HG03039 (cell line): ENCODE measurements around the gene TNKS1BP1.

Experiments
- ATAC-seq: cut with Tn5 transposase; IDR thresholded peaks from one replicate; pipeline ENCODE4 v1.9.1; 2021; ENCODE audit warnings: mild to moderate bottlenecking, moderate library complexity; ENCODE audit not compliant: unreplicated experiment

TNKS1BP1 gene

DNA sequence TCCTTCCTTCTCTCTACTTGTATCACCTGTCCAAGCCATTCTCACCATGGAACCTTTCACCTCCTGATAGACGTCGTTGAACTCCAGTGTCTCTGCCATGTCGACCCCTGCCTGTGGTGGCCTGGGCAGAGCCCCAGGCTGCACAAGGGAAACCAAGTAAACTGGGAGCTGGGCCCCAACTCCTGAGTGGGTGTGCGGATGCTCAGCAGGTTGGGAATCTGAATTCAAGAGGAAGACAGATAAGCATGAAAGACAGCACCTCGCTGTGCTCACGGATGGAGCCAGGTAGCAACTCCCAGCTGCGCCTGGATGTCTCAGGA is 10.2 kb upstream of the TNKS1BP1 start:
- no peak for ATAC-seq

DNA sequence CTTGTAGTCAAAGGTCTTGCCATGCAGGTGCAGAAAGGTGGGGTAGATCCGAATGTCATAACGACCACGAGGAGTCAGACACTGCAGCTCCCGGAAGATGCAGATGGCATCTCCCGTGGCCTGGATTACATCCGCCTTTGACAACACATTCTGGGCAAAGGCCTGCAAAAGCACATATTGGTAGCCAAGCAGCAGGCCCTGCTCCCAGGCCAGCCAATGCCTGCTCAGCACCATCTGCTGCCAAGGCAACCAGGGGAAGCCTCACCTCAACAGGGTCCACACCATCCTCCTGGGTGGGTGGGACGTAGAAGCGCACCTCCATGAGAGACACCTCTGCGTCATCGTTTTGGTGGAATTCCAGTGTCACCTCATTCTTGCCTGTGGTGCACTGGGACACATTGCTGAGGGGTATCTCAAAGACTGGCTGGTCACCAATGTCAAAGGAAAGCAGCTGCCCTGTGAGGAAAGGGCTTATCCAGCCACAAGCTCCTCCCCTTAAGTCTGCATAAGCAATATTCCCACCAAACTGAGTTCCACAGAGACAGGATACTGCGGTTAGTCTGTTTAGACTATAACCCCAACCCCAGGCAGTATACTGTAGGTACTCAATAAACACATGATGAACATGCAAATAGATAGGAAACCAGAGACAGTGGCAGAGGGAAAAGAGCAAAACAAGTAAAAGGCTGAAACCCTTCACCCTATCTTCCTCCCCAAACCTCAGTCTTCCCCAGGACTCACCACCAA is 8.1 kb upstream of the TNKS1BP1 start:
- no peak for ATAC-seq

GRCh38 chr11:57331720-57332119 is 7.0 kb upstream of the TNKS1BP1 start:
- no peak for ATAC-seq

DNA sequence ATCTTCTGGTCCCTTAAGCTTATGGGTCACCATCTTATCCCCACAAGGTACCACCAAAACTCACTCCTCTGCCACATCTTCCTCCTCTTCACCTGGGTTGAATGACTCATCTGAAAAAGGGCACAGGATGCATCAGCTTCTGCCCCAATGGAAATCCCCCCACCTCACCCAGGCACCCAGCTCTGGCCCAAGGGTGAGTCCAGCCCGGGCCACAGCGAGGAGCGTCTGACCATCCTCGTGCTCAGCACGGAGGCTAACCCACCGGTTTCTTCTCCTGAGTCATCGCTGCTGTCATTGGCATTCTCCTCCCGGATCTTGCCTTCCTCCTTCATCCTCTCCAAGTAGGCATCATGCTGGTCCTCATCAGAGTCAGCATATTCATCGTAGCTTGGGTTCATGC is 5.3 kb upstream of the TNKS1BP1 start:
- ATAC-seq = no peak

DNA sequence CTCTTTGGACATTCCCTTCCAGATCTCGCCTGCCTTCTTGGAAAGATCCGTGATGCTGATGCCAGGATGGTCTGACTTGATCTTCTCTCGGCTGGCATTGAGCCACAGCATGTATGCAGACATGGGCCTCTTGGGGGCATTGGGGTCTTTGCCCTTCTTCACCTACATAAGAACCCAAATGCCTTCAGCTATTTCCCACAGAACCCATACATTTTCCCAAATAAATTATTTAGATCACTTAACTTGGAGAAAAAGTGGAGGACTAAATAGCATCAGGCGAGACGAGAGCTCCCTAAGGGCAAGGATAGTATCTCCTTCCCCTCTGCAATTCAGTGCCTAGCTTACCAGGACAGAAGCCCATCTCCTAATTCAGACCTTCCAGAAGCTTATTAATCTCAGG is 3.0 kb upstream of the TNKS1BP1 start:
- ATAC-seq = no peak

- ATAC-seq = peak; percentile 0
Measured at GRCh38 chr11:57325735-57326048, 940 bp upstream of the TNKS1BP1 start.

DNA sequence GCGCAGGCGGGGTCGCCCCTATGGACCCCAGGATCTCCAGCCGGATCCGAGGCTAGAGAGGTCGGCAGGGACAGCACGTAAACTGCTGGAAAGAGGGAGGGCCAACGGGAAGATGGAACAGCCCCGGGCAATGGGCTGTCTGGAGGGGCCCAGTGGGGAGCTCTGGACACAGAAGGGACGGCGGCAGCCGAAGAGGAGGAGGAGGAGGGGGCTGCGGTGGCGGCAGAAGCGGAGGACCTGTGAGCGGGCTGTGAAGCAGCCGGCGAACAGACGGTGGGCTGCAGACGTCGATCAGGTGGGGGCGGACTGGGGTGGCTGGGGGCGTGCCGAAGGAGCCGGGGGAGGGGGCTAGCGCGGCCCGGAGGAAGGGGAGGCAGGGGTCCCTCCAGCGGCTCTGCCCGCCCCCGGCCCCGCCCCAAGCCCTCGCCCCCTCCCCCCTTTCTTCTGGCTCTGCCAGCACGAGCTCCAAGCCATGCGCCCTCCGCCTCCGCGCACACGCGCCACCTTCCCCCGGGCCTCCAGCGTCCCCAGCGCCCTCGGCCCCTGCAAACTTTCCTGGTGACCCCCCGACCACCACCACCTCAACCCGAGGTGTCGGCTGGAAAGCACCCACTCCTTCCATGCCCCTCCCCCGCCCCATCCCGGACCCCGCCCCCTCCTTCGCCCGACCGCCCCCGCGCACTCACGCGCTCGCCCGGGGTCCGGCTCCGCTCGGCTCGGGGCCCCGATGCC is 432 bp downstream of the TNKS1BP1 start:
- ATAC-seq = no peak

DNA sequence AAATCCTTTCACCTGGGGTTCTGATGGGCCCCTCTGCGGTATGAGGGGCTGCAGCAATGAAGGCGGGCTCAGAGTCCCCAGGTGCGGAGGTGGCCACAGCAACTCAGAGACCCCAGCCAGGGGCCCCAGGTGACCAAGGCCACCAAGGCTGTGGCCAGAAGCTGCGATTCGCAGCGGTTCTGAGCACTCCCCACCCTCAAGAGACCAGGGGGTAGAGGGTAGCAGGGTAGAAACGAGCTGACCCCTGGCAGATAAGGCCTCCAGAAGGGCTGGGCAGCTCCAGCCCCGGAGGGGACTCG is 948 bp downstream of the TNKS1BP1 start:
- no peak for ATAC-seq

GRCh38 chr11:57323167-57323854 is 1.4 kb downstream of the TNKS1BP1 start:
- ATAC-seq = no peak

GRCh38 chr11:57322256-57323166 is 2.2 kb downstream of the TNKS1BP1 start:
- ATAC-seq = no peak

- no peak for ATAC-seq
Measured at GRCh38 chr11:57321388-57322255, 3.1 kb downstream of the TNKS1BP1 start.

DNA sequence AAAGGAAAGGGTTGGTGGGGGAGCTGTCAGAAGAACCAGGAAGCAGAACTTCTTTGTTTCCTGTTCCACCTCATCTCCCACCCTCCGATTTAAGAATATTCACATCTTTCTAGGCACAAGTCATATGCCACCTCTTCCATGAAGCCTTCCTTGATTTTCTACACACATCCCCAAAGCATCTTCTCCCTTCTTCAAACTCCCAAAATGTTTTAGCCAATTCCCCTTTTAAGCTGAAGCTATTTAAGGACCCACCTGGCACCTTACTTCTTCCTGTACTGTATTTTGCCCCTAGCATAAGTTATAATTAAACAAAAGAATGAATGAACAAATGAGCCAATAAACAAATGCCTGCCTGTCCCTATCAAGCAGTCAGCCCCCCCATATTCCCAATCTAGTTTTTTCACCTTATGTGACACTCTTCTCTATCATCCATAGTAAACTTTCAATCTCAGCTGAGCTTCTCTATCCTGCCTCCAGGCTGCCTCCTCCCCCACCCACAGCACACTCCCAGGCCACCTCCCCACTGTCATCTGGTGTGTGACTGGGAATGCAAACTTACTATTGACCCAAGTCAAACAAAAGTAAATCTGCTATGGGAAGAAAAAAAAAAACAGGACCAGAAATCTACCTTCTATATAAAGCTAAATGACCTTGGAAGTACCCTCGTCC is 3.9 kb downstream of the TNKS1BP1 start:
- no peak for ATAC-seq

DNA sequence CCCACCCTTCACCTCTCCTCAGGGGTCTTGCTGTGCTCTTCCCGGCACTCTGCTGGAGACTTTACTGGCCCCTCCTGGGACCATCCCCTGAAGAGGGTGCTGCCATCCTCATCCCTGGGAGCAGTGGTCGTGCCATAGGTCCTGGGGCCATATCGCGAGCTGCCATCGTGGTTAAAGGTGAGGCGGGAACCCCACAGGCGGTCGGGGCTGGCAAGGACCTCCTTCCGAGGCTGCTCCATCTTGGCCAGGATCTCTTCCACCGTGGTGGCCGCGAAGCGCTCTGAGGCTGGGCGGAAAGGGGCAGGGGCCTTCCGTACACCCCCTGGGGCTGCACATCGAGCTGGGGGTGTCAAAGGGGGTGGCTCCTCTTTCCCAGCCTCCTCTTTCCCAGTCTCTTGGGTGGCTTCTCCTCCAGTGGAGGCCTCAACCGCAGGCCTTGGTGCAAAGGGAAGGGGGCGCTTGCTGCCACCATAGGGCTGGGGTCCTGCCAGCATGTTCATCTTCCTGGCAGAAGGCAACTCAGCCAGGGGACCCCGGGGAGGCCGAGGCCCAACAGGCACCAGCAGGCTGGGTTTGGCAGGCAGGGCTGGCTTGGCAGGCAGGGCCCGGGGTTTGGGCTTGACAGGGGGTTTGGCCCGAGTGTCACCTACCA is 4.6 kb downstream of the TNKS1BP1 start:
- ATAC-seq = no peak

DNA sequence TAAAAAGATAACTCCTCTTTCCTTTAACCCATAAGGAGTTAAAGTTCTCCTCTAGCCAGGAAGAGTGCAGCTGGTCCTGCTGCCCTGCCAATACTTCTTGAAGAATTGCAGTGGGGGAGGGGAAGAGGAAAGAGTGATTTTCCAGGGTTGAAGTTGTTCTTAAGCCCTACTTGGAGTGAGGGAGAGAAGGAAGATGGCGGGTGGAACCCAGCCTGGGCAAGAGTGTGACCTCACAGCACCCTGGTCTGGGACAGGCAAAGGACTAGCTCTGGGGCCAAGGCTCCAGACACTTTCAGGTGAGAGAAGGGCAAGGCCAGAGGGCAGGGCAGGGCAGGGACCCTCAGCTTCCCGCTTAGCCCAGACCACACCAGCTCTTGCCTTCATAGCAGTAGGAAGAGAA is 6.6 kb downstream of the TNKS1BP1 start:
- no peak for ATAC-seq

DNA sequence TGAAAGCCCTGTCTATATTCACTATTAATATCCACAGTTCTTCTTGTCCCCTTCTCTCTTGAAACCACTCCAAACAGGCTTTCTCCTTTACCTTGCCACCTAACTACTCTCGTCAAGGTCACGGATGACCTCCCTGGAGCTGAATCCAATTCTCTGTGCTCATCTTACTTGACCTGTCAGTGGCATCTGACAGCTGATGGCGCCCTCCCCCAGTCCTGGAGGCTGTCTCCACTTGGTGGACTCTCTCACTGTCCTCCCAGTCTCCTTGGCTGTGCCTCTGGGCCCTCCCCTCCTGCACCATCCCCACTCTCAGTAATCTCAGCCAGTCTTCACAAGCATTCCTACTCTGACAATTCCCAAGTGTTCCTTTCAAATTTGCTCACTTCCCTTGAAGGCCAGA is 8.7 kb downstream of the TNKS1BP1 start:
- ATAC-seq = no peak

DNA sequence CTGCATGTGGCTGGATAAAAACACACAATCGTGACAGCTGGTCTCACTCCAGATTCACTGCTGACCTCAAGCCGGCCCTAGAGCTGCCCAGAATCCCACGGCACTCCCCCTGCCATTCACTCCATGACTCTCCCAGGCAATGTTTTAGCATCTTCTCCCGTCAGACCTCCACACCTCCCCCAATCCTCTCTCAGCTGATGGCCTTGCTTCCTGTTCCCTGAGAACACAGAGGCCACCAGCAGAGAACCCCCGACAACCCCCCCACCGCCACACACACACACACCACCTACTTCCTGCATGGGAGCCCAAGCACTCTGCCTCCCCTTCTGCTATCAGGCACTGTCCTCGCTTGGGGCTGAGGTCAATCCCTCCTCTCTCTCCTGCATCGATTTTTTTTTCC is 9.3 kb downstream of the TNKS1BP1 start:
- no peak for ATAC-seq

DNA sequence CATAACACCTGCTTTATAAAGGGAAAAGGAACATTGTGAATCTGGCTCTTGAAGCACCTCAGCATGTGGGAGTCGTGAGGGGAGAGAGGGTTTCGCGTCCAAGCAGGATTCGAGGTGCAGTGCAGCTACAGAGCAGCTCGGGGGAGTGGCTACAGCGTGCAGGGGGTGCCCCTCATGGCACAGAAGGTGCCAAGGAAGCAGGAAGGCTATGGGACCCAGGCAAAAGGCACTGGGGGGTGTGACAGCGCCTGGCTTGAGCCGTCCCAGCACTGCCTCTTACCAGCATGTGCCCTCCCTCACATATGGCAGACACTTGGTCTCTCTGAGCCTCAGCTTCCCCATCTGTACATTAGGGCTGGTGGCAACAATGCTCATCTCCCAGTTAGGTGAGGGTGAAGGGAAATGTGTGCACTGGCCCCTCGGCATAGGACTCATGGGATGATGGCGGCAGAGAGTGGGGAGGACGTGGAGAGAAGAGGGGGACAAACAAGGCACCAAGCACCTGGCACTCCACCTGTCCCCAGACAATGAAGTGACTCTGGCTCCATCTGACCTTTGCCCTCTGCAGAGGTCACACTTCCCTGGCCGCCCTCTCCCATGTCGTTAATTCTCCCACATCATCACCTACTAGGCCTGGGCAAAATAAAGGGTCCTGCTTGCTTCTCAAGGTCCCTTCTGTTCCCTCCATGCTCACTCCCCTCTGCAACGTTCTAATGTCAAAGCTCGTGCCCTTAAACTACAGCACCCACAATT is 10.4 kb downstream of the TNKS1BP1 start:
- no peak for ATAC-seq

DNA sequence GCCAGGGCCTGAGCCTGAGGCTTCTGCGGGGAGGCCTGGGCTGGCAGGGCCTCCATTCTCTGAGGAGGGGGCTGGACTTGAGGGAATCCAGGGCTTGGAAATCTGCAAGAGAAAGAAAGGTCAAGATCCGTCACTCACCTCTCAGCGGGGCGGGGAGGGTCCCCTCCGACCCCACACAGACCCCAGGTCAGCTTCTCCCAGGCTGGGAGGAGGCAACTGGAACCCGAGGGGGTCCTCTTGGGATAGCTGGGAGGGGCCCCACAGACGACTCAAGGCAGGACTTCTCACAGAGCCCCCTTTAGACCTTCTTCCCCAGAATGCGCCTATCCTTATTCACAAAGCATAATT is 11.0 kb downstream of the TNKS1BP1 start:
- no peak for ATAC-seq
